IMR-90 (cell line): ENCODE measurements around the gene BRD1. TPM values are rescaled to one million over a fixed set of nuclear protein-coding genes. Genes with fewer than 3 reads are reported as not detected.

ENCODE experiments used
- ATAC-seq: fragments of 200-7000 bp; cut with Tn5 transposase; 2 replicates; pipeline ENCODE4 v1.9.1; 2020; ENCODE audit warnings: low read depth, mild to moderate bottlenecking, moderate library complexity
- BruUV-seq: library from RNA; stranded (reverse); fragments of 400-500 nt; replicated peaks from 2 replicates; lab custom pipeline; 2021; lab: Mats Ljungman, UMichigan
- CTCF ChIA-PET: fragments of 300-600 bp; formaldehyde crosslinking; extraction: SDS; loops from one replicate; lab custom pipeline; 2021; ENCODE audit warnings: antibody characterized with exemption; lab: Yijun Ruan, JAX
- POLR2A ChIA-PET: fragments of 300-600 bp; sonication (Branson Sonifier 250); formaldehyde crosslinking; loops from one replicate; lab custom pipeline; 2022; ENCODE audit warnings: antibody characterized with exemption; ENCODE audit not compliant: unreplicated experiment; lab: Charles Lee
- DNase-seq: peaks from one replicate; pipeline ENCODE4 v3.0.0; 2013
- H2AFZ ChIP-seq: replicated peaks from 2 replicates; pipeline ENCODE3; 2013; ENCODE audit warnings: low read length, mild to moderate bottlenecking; ENCODE audit not compliant: poor library complexity
- H2AK5ac ChIP-seq: 2 replicates; pipeline ENCODE4 v1.6.1; 2013; ENCODE audit warnings: low read depth, low read length, inconsistent platforms
- H2AK9ac ChIP-seq: replicated peaks from 2 replicates; pipeline ENCODE3; 2013; ENCODE audit warnings: mild to moderate bottlenecking, low read depth, low read length, moderate library complexity; ENCODE audit not compliant: poor library complexity
- H2BK120ac ChIP-seq: 2 replicates; pipeline ENCODE4 v1.6.1; 2013; ENCODE audit warnings: low read depth, low read length, inconsistent platforms
- H2BK15ac ChIP-seq: 3 replicates; pipeline ENCODE4 v1.6.1; 2013; ENCODE audit warnings: low read depth, low read length, inconsistent platforms
- H2BK20ac ChIP-seq: 2 replicates; pipeline ENCODE4 v1.6.1; 2013; ENCODE audit warnings: low read depth, mild to moderate bottlenecking, inconsistent platforms, low read length, moderate library complexity
- H2BK5ac ChIP-seq: 2 replicates; pipeline ENCODE4 v1.6.1; 2013; ENCODE audit warnings: mild to moderate bottlenecking, low read depth, low read length, inconsistent platforms; ENCODE audit not compliant: poor library complexity, severe bottlenecking
- H3K14ac ChIP-seq: replicated peaks from 2 replicates; pipeline ENCODE4 v1.6.1; 2013; ENCODE audit warnings: low read depth, low read length, inconsistent platforms
- H3K18ac ChIP-seq: 2 replicates; pipeline ENCODE4 v1.6.1; 2013; ENCODE audit warnings: low read depth, low read length, control low read depth
- H3K23ac ChIP-seq: 2 replicates; pipeline ENCODE4 v1.6.1; 2013; ENCODE audit warnings: low read depth, low read length, inconsistent platforms
- H3K27ac ChIP-seq: 2 replicates; pipeline ENCODE4 v1.5.1; 2013; ENCODE audit warnings: mild to moderate bottlenecking, control low read depth, low read length; ENCODE audit not compliant: insufficient read depth
- H3K27me3 ChIP-seq: 2 replicates; pipeline ENCODE4 v1.6.1; 2013; ENCODE audit warnings: low read length; ENCODE audit not compliant: control insufficient read depth, insufficient read depth
- H3K36me3 ChIP-seq: 2 replicates; pipeline ENCODE4 v1.6.1; 2013; ENCODE audit warnings: low read length, mixed read lengths; ENCODE audit not compliant: control insufficient read depth, insufficient read depth
- H3K4ac ChIP-seq: 2 replicates; pipeline ENCODE4 v1.6.1; 2013; ENCODE audit warnings: low read depth, low read length, inconsistent platforms
- H3K4me1 ChIP-seq: 2 replicates; pipeline ENCODE4 v1.6.1; 2013; ENCODE audit warnings: low read length, mixed read lengths; ENCODE audit not compliant: control insufficient read depth, insufficient read depth
- H3K4me2 ChIP-seq: 2 replicates; pipeline ENCODE4 v1.6.1; 2013; ENCODE audit warnings: low read depth, mild to moderate bottlenecking, control low read depth, low read length, moderate library complexity
- H3K4me3 ChIP-seq: 2 replicates; pipeline ENCODE4 v1.5.1; 2013; ENCODE audit warnings: low read depth, mild to moderate bottlenecking, control low read depth, low read length, moderate library complexity; ENCODE audit not compliant: insufficient read depth
- H3K56ac ChIP-seq: 2 replicates; pipeline ENCODE4 v1.6.1; 2013; ENCODE audit warnings: low read length, inconsistent platforms; ENCODE audit not compliant: insufficient read depth; ENCODE audit errors: extremely low read depth
- H3K79me1 ChIP-seq, 2 experiments: 2 replicates each; pipeline ENCODE4 v1.6.1; 2013; ENCODE audit warnings: low read length in 2 of 2, inconsistent platforms in 1 of 2, low read depth in 1 of 2
- H3K9ac ChIP-seq: 2 replicates; pipeline ENCODE4 v1.6.1; 2013; ENCODE audit warnings: low read depth, low read length, control low read depth
- H3K9me1 ChIP-seq: 2 replicates; pipeline ENCODE4 v1.6.1; 2013; ENCODE audit warnings: low read length, inconsistent platforms; ENCODE audit not compliant: insufficient read depth
- H3K9me3 ChIP-seq: 2 replicates; pipeline ENCODE4 v1.6.1; 2013; ENCODE audit warnings: low read length; ENCODE audit not compliant: control insufficient read depth, insufficient read depth
- H4K20me1 ChIP-seq: 2 replicates; pipeline ENCODE4 v1.6.1; 2013; ENCODE audit warnings: low read length, inconsistent platforms; ENCODE audit not compliant: insufficient read depth
- H4K5ac ChIP-seq: 2 replicates; pipeline ENCODE4 v1.6.1; 2013; ENCODE audit warnings: mild to moderate bottlenecking, low read depth, low read length, control low read depth
- H4K8ac ChIP-seq, 2 experiments: 2 replicates each; pipeline ENCODE4 v1.6.1; 2013; ENCODE audit warnings: low read depth in 2 of 2, low read length in 2 of 2, control low read depth in 1 of 2, inconsistent platforms in 1 of 2
- H4K91ac ChIP-seq: 2 replicates; pipeline ENCODE4 v1.6.1; 2013; ENCODE audit warnings: low read depth, low read length, inconsistent platforms; ENCODE audit not compliant: insufficient read depth
- FOS ChIP-seq: fragments of 150-350 bp; IDR thresholded peaks from 2 replicates; pipeline ENCODE4 v1.6.1; 2016; ENCODE audit warnings: low read depth, low read length
- RAD21 ChIP-seq: IDR thresholded peaks from 2 replicates; pipeline ENCODE4 v1.6.1; 2012; ENCODE audit warnings: low read length, improper control_type of control experiment
- RCOR1 ChIP-seq: IDR thresholded peaks from 2 replicates; pipeline ENCODE4 v1.6.1; 2012; ENCODE audit warnings: mild to moderate bottlenecking, low read length, improper control_type of control experiment; ENCODE audit not compliant: insufficient replicate concordance
- WGBS, 2 experiments: methylation state at CpG; one replicate each; pipeline versions ENCODE4 v1.1.5 to v1.1.7; 2013; ENCODE audit warnings: missing lambda C conversion rate in 2 of 2; ENCODE audit not compliant: insufficient read length in 1 of 2; ENCODE audit errors: extremely low coverage in 2 of 2; 5-methylcytosine and 5-hydroxymethylcytosine counted together
- dilution Hi-C: fragments of 300-500 bp; cut with HindIII; formaldehyde crosslinking; loops from one replicate; pipeline ENCODE4 v1.14.3; 2018; ENCODE audit warnings: low sequenced_read_pairs; ENCODE audit not compliant: unreplicated experiment
- in situ Hi-C: fragments of 300-500 bp; cut with MboI; formaldehyde crosslinking; loops from 3 replicates; pipeline ENCODE4 v1.14.3; 2019; ENCODE audit warnings: low sequenced_read_pairs, inconsistent platforms, mixed read lengths
- intact Hi-C: fragments of 100-400 bp; cut with micrococcal nuclease; formaldehyde crosslinking; loops from 2 replicates; pipeline ENCODE4 v1.10.0; 2022
- polyA plus RNA-seq, 3 experiments: library from polyadenylated mRNA; depleted of rRNA; stranded (reverse); fragments of >200 nt; gene quantifications; 2 replicates each; pipeline ENCODE4 v1.2.3, GENCODE V29; 2012; ENCODE audit warnings: low replicate concordance in 1 of 3
- total RNA-seq: library from RNA; depleted of rRNA; stranded (reverse); fragments of >200 nt; gene quantifications from 2 replicates; pipeline ENCODE4 v1.2.3, GENCODE V29; 2012

Gene BRD1
- total and polyA plus RNA-seq, 2 of the 4 experiments (the other 2 are of a cell fraction), result 10.0 to 10.6 TPM

GRCh38 chr22:49784630-49784971, 43.1 kb downstream of the BRD1 start:
- no peak overlapping the region for H4K91ac ChIP-seq
- no peak overlapping the region for H3K9ac ChIP-seq
- H3K9me3 ChIP-seq, result no peaks in the 10 kb centered on the region
- ChIA-PET CTCF (no interaction called here), POLR2A (no interaction called here)
- peaks cover 56% of the 10 kb centered on the region for H3K36me3 ChIP-seq
- H2AFZ ChIP-seq, result no peak overlapping the region
- H3K79me1 ChIP-seq, result peaks cover 8 to 74% of the 10 kb centered on the region in 2 experiments; a peak in 3 of 4 replicates
- no peak overlapping the region for H2BK120ac ChIP-seq
- peaks cover 4% of the 10 kb centered on the region; the same call in 1 of the 2 replicates for H3K9me1 ChIP-seq
- no peak overlapping the region for H4K5ac ChIP-seq
- H3K4me1 ChIP-seq, result peaks cover 11% of the 10 kb centered on the region
- H3K27me3 ChIP-seq, result no peaks in the 10 kb centered on the region
- no peak overlapping the region for H2BK20ac ChIP-seq
- H4K8ac ChIP-seq, result no peak overlapping the region
- no peak overlapping the region for H2BK5ac ChIP-seq
- H4K20me1 ChIP-seq, result peaks cover 85% of the 10 kb centered on the region
- no peak overlapping the region for H3K23ac ChIP-seq
- H2AK5ac ChIP-seq, result no peak overlapping the region
- in situ Hi-C loops (no loop called here), dilution Hi-C loops (no loop called here), intact Hi-C loops (no loop called here)
- H3K4me3 ChIP-seq, result no peak overlapping the region
- no peak overlapping the region for H3K4ac ChIP-seq
- TF ChIP-seq RCOR1, result no peak
- TF ChIP-seq FOS, result no peak
- TF ChIP-seq RAD21, result no peak
- ATAC-seq, result no peak
- no peak for DNase-seq
- no peak overlapping the region for H3K27ac ChIP-seq
- no TSS peak for BruUV-seq
- H2BK15ac ChIP-seq, result no peak overlapping the region
- H3K14ac ChIP-seq, result no peak overlapping the region
- H3K18ac ChIP-seq, result no peak overlapping the region
- 90% methylated on average over 3 of the region's 15 CpGs; no CpG with 5 or more reads in 1 of the 2 experiments for WGBS, 2 experiments
- H3K4me2 ChIP-seq, result no peak overlapping the region
- H2AK9ac ChIP-seq, result no peak overlapping the region
- H3K56ac ChIP-seq, result no peak overlapping the region
